Right renal cortex interstitium (tissue), 3 donors: ENCODE measurements around the gene ASF1A. TPM values are rescaled to one million over a fixed set of nuclear protein-coding genes. Genes with fewer than 3 reads are reported as not detected.
"Not testable (repeated sequence)": the region's sequence is repeated elsewhere in the genome, so short reads cannot be mapped to it uniquely, and the experiment has no call there.

Experiments
- DNase-seq, 3 donors: peaks; one replicate each; pipeline ENCODE4 v3.0.0-alpha.2; 2013; ENCODE audit warnings: low read depth in 3 of 3, low spot score in 2 of 3
- polyA plus RNA-seq, 3 donors: library from polyadenylated mRNA; unstranded; fragments of 120-200 nt; gene quantifications; one replicate each; pipeline ENCODE4 v1.2.1, GENCODE V29; 2013; ENCODE audit not compliant: insufficient read length in 3 of 3

ASF1A gene
- polyA plus RNA-seq = 10 to 100 TPM; 35.1 to 47.2 (median 40.6) TPM

DNA sequence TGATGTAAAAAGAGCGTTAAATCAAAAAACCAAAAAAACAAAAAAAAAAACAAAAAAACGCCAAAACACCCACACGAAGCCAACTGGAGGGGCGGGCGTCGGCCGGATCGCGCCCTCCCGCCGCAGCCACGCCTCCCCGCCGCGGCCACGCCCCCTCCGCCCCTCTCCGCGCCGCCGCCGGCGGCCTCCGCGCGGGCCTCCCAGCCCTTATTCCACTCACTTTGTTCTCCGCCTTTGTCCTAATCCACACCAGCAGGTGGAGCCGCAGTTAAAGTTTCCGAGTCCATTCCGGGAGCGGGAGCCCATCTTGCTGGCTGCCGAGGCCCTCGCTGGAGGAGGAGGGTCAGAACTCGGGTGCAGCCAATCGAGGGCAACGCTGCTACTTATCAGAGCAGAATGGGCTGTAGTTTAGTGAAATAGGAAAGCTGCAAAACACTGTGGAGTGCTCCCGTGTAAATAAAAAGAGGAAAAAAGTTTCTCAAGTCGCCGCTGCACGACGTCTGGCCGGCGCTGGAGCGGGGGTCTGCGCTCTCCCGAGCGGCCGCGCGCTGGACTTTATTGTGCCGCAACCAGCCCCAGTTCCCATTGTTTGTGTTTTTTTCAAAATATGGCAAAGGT, at the start of gene ASF1A:
Gene ASF1A, plus strand, starts transcription at position 346 of the 618 bp plus-strand sequence. Its CDS starts 262 bp downstream, at position 608.
- DNase-seq = peak; percentile 93 to 98 (median 96)

DNA sequence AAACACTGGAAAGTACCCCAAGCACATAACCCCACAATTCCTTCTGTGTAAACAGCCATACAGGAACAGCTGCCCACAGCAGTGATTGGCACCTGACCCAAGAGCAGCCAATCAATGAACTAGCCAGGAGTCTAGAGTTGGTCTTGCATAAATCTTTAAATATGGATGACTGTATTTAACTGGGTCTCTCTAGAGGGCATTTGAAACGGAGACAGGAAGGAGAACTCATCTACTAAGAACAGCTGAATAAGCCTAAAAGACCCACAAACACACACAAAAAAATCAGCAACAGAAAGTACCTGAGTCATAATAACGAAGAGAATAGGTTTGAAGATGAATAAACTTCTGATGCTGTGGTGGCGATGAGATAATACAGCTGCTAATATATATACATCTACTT, 49.0 kb upstream of the ASF1A start:
- no peak for DNase-seq

DNA sequence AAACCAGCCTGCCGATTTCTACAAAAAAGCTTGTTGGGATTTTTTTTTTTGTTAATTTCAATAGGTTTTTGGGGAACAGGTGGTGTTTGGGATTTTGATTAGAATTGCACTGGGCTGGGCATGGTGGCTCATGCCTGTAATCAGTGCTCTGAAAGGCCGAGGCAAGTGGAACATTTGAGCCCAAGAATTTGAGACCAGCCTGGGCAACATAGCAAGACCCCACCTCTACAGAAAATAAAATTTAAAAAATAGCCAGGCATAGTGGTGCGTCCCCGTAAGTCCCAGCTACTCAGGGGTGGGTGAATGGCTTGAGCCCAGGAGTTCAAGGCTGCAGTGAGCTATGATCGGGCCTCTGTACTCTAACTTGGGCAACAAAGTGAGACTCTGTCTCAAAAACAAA, 40.5 kb upstream of the ASF1A start:
- DNase-seq = no peak

DNA sequence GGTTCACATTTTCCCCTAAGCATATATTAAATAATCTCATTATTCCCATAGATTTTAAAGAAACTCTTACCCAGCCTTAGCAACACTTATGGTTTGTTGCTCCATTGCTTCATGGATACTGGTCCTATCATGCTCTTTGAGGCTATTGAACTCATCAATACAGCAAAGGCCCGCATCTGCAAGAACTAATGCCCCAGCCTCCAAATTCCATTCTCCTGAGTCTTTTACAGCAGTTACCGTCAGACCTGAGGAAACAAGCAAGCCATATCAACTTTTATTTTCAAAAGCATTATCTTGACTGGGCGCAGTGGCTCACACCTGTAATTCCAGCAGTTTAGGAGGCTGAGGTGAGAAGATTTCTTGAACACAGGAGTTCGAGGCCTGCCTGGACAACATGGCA, 37.7 kb upstream of the ASF1A start:
- no peak for DNase-seq

DNA sequence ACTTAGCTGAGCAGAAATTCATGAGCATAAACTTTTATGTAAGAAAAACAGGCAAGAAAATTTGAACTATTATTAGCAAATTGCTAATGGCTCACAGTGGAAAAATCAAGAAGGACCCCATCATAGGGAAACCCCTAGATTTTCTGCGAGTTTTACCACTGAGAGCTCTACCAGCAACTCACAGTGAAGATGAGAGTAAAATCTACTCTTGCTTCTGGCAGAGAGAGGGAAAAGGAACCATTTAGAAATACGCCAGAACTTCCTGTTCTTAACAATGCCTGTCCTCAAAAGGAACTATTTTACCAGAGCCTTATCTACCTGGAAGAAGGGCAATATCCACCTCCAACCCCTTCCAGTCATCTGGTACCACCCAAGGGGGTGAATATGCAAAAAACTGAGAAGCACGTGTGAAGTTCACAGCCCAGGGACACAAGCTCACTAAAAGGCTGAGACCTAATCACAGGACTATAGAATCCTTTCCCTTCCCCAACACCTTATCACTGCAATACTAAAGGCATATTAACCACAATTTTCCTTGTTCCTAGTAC, 34.4 kb upstream of the ASF1A start:
- DNase-seq = no peak

DNA sequence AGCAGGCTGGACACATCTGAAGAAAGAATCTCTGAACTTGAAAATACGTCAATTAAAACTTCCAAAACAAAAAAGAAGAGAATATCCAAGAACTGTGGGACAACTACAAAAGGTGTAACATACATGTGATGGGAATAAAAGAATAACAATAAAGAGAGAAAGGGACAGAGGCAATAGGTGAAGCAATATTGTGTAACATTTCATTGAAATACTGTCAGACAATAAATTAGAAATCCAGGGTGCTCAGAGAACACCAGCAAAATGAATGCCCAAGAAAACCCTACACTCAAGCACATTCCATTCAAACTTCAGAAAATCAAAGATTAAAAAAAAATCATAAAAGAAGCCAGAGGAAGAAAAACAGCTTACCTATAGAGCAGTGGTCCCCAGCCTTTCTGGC, 33.6 kb upstream of the ASF1A start:
- no peak for DNase-seq

DNA sequence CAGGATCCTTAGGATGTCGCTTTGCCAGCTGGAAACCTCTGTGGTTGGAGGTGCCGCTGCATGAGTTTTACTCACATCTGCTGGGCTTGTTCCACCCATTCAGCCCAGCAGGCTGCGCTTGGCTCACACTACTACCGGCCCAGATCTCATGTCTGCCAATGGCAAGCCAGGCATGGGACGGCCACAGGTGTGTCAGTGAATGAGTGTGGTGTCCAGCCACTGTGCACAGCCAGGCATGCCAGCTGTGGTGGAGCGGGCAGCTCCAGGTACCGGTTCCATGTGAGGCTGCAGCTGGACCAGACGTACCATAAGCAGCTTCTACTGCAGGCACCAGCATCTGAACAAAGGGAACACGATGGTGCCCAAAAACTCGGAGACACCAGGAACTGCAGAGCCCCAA, 33.1 kb upstream of the ASF1A start:
- DNase-seq = no peak

DNA sequence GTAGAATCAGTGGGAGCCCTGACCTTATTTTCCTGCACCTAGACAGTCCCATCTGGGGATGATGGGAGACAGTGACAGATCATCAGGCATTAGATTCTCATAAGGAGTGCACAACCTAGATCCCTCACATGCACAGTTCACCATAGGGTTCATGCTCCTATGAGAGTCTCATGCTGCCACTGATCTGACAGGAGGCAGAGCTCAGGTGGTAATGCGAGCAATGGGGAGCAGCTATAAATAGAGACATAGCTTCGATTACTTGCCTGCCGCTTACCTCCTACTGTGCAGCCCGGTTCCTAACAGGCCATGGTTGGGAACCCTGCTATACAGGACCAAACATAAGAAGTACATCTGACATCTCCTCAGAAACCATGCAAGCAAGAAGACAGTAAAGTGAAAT, 31.5 kb upstream of the ASF1A start:
- no peak for DNase-seq

DNA sequence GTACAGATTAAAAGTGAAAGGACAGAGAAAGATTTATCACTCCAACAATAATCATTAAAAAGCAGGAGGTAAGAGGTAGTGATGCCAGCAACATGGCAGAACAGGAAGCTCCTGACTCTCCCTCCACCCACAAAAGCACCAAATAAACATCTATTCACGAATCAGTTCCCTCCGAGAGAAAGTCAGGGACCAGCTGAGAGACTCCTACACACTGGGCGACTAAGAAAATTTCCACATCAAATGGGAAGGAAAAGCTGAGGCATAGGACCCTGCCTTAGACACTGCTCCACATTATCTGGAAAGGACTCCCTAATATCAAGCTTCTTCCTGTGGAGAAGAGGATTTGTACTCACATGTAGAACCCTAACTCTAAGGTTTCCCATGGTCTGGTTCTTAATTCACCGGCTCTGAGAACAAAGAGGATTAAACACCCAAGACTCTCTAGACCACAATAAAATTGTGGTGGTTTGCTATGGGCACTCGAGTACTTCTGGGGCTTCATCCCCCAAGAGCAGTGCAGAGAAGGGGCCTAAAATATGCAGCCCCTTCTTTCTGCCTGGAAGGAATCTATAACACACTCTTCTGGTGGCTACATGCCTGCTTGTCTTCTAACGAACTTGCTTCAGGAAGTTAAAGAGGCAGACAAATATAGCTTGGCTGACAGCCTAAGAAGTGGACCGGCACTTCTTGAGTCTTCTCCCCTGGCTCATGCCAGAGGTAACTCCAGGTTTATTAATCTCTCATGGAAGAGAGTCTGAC, 29.4 kb upstream of the ASF1A start:
- no peak for DNase-seq

DNA sequence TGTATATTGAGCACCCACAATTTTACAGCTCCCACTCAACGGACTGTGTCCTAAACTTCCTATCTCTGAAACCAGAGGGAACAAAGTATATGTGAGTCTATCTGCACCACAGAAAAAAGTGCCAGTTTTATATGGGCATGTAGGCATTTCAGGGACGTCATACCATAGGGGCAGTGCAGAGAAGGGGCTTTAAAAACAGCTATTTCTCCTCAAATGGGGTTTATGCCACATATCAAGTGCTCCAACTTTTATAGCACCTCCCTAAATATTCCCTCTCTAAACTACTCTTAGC, 28.9 kb upstream of the ASF1A start:
- DNase-seq = no peak

DNA sequence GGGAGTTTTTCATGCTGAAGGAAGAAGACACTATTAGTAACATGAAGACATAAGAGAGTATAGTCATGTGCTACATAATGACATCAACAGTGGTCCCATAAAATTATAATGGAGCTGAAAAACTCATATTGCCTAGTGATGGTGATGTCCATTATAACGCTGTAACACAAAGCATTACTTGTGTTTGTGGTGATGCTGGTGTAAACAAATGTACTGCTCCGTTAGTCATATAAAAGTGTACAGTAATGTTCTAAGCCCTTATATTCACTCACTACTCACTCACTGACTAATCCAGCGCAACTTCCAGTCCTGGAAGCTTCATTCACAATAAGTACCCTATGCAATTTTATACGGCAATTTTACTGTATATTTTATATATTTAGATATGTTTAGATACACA, 26.8 kb upstream of the ASF1A start:
- DNase-seq = no peak

DNA sequence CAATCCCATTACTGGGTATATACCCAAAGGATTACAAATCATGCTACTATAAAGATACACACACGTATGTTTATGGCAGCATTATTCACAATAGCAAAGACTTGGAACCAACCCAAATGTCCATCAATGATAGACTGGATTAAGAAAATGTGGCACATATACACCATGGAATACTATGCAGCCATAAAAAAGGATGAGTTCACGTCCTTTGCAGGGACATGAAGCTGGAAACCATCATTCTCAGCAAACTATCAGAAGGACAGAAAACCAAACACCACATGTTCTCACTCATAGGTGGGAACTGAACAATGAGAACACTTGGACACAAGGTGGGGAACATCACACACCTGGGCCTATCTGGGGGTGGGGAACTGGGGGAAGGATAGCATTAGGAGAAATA, 25.1 kb upstream of the ASF1A start:
- not testable (repeated sequence) for DNase-seq

DNA sequence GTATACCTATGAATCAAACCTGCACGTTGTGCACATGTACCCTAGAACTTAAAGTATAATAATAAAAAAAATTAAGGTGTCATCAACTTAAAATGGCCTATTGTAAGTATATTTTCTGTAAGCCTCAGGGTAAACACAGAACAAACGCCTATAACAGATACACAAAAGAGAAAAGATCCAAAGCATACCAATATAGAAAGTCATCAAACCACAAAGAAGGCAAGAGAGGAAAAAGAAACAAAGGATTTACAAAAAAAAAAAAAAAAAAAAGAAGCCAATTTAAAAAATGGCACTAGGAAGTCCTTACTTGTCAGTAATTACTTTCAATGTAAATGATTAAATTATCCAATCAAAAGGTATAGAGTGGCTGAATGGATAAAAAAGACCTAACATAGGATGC, 24.6 kb upstream of the ASF1A start:
- DNase-seq = no peak

DNA sequence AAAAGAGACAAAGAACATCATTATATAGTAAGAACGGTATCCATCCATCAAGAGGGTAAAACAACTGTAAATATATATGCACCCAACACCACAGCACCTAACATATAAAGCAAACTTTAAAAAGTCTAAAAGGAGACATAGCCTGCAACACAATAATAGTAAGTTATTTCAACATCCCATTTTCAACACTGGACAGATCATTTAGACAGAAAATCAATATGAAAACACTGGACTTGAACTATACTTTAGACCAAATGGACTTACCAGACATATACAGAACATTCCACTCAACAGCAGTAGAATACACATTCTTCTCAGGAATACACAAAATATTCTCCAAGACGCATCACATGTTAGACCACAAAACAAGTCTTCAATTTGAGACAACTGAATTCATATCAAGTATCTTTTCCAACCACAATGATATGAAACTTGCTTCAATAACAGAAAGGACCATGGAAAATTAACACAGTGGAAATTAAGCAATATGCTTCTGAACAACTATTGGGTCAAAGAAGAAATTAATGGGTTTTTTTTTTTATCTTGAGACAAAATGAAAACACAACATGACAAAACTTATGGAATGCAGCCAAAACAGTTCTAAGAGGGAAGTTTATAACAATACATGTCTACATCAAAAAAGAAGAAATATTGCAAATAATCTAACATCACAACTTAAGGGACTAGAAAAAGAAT, 23.9 kb upstream of the ASF1A start:
- no peak for DNase-seq

DNA sequence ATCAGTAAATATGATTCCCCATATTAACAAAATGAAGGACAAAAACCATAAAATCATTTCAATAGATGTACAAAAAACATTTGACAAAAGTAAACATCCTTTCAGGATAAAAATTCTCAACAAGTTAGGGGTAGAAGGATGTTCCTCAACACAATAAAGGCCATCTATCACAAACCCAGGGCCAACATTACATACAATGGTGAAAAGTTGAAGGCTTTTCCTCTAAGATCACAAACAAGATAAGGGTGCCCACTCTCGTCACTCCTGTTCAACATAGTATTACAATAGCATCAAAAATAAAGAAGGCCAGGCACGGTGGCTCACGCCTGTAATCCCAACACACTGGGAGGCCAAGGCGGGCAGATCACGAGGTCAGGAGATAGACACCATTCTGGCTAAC, 22.6 kb upstream of the ASF1A start:
- no peak for DNase-seq

DNA sequence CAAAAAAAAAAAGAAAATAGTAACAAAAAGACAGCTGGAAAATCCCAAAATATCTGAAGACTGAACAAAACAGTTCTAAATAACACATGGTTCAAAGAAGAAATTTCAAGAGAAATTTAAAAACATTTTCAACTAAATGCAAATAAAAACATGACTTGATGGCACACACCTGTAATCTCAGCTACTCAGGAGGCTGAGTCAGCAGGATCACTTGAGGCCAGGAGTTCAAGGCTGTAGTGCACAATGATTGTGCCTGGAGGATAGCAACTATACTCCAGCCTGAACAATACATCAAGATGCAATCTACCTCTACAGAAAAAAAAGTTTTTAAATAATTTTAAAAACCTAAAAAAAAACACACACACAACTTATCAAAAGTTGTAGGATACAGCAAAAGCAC, 21.6 kb upstream of the ASF1A start:
- DNase-seq = no peak

DNA sequence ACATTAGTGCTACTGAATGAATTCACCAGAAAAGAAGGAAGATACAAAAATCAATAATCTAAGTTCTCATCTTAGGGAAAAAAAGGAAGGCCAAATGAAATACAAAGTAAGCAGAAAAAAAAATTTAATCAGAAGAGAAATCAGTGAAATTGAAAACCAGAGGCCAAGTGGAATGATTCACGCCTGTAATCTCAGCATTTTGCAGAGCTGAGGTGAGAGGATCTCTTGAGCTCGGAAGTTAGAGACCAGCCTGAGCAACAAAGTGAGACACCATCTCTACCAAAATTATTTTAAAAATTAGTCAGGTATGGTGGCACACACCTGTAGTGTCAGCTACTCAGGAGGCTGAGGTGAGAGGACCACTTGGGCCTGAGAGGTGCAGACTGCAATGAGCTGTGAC, 21.2 kb upstream of the ASF1A start:
- DNase-seq = no peak

DNA sequence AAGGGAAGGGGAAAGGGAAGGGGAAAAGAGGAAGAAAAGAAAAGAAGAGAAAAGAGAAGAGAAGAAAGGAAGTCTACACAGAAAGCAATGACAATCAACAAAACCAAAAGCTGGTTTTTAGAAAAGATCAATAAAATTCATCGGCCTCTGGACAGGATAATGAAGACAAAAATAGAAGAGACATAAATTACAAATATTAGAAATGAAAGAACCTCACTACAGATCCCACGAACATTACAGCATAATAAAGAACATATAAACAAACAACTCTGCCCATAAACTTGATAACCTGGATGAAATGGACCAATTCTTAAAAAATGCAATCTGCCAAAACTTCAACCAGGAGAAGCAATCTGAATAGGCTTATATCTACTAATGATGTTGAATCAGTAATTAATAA, 20.7 kb upstream of the ASF1A start:
- no peak for DNase-seq

DNA sequence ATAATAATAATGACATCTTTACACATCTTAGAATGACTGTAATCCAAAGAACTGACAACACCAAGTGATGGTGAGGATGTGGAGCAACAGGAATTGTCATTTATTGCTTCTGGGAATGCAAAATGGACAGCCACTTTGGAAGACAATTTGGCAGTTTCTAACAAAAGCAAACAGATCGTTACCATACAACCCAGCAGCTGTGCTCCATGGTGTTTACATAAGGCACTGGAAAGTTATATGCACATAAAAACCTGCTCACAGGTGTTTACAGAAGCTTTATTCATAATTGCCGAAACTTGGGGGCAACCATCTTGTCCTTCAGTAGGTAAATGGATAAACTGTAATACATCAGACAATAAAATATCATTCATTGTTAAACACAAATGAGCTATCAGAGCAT, 18.3 kb upstream of the ASF1A start:
- DNase-seq = no peak

DNA sequence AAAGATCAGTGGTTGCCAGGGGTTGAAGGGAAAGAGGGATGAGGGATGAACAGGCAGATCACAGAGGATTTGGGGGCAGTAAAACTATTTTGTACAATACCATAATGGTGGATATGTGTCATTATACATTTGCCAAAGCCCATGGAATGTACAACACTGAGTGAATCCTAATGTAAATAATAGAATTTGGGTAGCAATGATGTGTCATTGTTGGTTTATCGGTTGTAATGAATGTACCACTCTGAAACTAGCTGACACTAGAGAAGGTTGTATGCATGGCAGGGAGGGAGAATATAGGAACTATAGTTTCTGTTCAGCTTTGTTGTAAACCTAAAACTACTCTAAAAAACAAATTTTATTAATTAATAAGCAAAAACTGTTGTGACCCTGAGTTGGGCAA, 17.8 kb upstream of the ASF1A start:
- no peak for DNase-seq

DNA sequence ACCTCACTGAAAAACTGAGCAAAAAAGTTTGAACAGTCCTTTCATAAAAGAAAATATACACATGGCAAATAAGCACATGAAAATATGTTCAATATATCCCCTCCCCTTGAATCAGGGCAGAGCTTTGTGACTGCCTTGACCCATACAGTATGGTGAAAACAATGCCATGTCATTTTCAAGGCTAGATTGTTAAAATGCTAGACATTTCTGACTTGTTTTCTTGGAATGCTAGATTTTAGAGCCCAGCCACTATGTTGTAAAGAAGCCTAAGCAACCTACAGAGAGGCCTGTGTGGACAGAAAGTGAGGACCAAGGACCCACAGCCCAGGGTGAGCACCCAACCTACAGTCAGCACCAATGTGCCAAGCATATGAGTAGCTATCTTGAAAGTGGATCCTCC, 17.1 kb upstream of the ASF1A start:
- no peak for DNase-seq

DNA sequence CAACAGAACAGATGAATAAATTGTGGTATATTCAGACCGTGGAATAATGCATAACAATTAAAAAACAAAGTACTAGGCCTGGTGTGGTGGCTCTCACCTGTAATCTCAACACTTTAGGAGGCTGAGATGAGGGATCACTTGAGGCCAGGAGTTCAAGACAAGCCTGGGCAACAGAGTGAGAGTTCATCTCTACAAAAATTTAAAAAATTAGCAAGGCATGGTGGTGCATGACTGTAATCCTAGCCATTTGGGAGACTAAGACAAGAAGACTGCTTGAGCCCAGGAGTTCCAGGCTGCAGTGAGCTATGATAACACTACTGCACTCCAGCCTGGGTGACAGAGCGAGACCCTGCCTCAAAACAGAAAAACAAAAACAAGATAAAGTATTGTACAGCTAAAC, 16.1 kb upstream of the ASF1A start:
- no peak for DNase-seq
